ENCODE data around the gene DCAKD. TPM values are rescaled to one million over a fixed set of nuclear protein-coding genes. Genes with fewer than 3 reads are reported as not detected.

DCAKD gene
- total and polyA plus RNA-seq, 10 of the 15 experiments (the other 5 are each of a cell fraction or from before 2014, with no cell fraction given), result 11.6 to 62.7 (median 38.3) TPM

- TF ChIP-seq IKZF2 (IDR thresholded peaks at IDR 0.05) (peak; percentile 100), ZBTB33 (IDR thresholded peaks at IDR 0.05) (no peak), LARP7 (IDR thresholded peaks at IDR 0.05) (no peak), MTA2 (IDR thresholded peaks at IDR 0.05; ENCODE audit: low read depth) (peak; percentile 90; the same call in 1 of the 2 replicates), TCF7 (IDR thresholded peaks at IDR 0.05; ENCODE audit: borderline replicate concordance) (peak; percentile 80), ASH2L (IDR thresholded peaks at IDR 0.05; ENCODE audit: borderline replicate concordance, low read depth) (no peak), SMAD5 (IDR thresholded peaks at IDR 0.05; ENCODE audit: low read depth) (no peak), ATF7 (IDR thresholded peaks at IDR 0.05; ENCODE audit: low read depth) (peak; percentile 70; the same call in 1 of the 2 replicates), SMAD1 (IDR thresholded peaks at IDR 0.05; ENCODE audit: low read depth, partially characterized antibody) (no peak), MEF2A (IDR thresholded peaks at IDR 0.05; ENCODE audit: insufficient read depth, low read depth, low read length) (peak; percentile 97), ZSCAN29 (IDR thresholded peaks at IDR 0.05) (no peak), CHD2 (IDR thresholded peaks at IDR 0.05; ENCODE audit: borderline replicate concordance, low read depth, low read length) (peak; percentile 25; the same call in 1 of the 2 replicates), ZBED1 (IDR thresholded peaks at IDR 0.05; ENCODE audit: borderline replicate concordance) (peak; percentile 80; the same call in 1 of the 2 replicates), PKNOX1 (IDR thresholded peaks at IDR 0.05) (no peak), MLLT1 (IDR thresholded peaks at IDR 0.05) (no peak; the same call in 1 of the 2 replicates), KAT2A (conservative IDR thresholded peaks at IDR 0.05; ENCODE audit: control insufficient read depth, low read depth, low read length) (no peak), CHD1 (IDR thresholded peaks at IDR 0.05; ENCODE audit: low read depth, low read length) (no peak), DPF2 (IDR thresholded peaks at IDR 0.05) (peak; percentile 98), ZZZ3 (IDR thresholded peaks at IDR 0.05; ENCODE audit: control insufficient read depth, insufficient read length, low read depth) (no peak), CBX5 (IDR thresholded peaks at IDR 0.05; ENCODE audit: low read depth) (no peak), IRF5 (IDR thresholded peaks at IDR 0.05; ENCODE audit: borderline replicate concordance) (no peak), MEF2B (IDR thresholded peaks at IDR 0.05; ENCODE audit: partially characterized antibody, poor library complexity, severe bottlenecking) (peak; percentile 87), ZBTB4 (CRISPR knock-in tag; IDR thresholded peaks at IDR 0.05) (no peak), HCFC1 (IDR thresholded peaks at IDR 0.05; ENCODE audit: low read length) (no peak), IRF4 (IDR thresholded peaks at IDR 0.05; ENCODE audit: low read depth, low read length) (peak; percentile 99)
Observed at GRCh38 chr17:45063198-45063597, 11.8 kb upstream of the DCAKD start (continued).
